Smooth muscle cell (in vitro differentiated cells): ENCODE data around the gene FEZF2. TPM values are rescaled to one million over a fixed set of nuclear protein-coding genes. Genes with fewer than 3 reads are reported as not detected.

Experiments used
- DNase-seq: peaks from one replicate; lab custom pipeline; 2025; ENCODE audit not compliant: unreplicated experiment; lab: John Stamatoyannopoulos, UW
- H2AFZ ChIP-seq: fragments of 200-600 bp; sonication (generic); 2 replicates; pipeline ENCODE4 v1.6.0; 2016; ENCODE audit warnings: antibody characterized with exemption, low read depth, mild to moderate bottlenecking
- H3F3A ChIP-seq: fragments of 200-600 bp; sonication (generic); 2 replicates; pipeline ENCODE4 v1.6.0; 2017; ENCODE audit warnings: antibody characterized with exemption, low read depth
- H3K27ac ChIP-seq: fragments of 200-600 bp; sonication (generic); 2 replicates; pipeline ENCODE4 v1.5.1; 2016; ENCODE audit warnings: low read depth, mild to moderate bottlenecking
- H3K27me3 ChIP-seq: fragments of 200-600 bp; sonication (generic); 2 replicates; pipeline ENCODE4 v1.6.1; 2016; ENCODE audit warnings: low read depth, mild to moderate bottlenecking
- H3K36me3 ChIP-seq: fragments of 200-600 bp; sonication (generic); 2 replicates; pipeline ENCODE4 v1.5.1; 2016; ENCODE audit warnings: low read depth
- H3K4me1 ChIP-seq: fragments of 200-600 bp; sonication (generic); 2 replicates; pipeline ENCODE4 v1.5.1; 2016; ENCODE audit warnings: low read depth
- H3K4me2 ChIP-seq: fragments of 200-600 bp; sonication (generic); 2 replicates; pipeline ENCODE4 v1.6.0; 2016; ENCODE audit warnings: mild to moderate bottlenecking
- H3K4me3 ChIP-seq: fragments of 200-600 bp; sonication (generic); 2 replicates; pipeline ENCODE4 v1.5.1; 2016; ENCODE audit warnings: mild to moderate bottlenecking
- H3K79me2 ChIP-seq: fragments of 200-600 bp; sonication (generic); 2 replicates; pipeline ENCODE4 v1.6.0; 2016; ENCODE audit warnings: low read depth, mild to moderate bottlenecking
- H3K9ac ChIP-seq: fragments of 200-600 bp; sonication (generic); 2 replicates; pipeline ENCODE4 v1.6.0; 2016; ENCODE audit warnings: low read depth
- H3K9me3 ChIP-seq: fragments of 200-600 bp; sonication (generic); replicated peaks from 2 replicates; pipeline ENCODE4 v1.5.1; 2016; ENCODE audit warnings: low read depth
- H4K20me1 ChIP-seq: fragments of 200-600 bp; sonication (generic); 2 replicates; pipeline ENCODE4 v1.6.0; 2016; ENCODE audit warnings: low read depth
- WGBS: methylation state at CpG from one replicate; pipeline ENCODE4 v1.1.7; 2016; ENCODE audit warnings: low lambda C conversion rate; 5-methylcytosine and 5-hydroxymethylcytosine counted together
- polyA plus RNA-seq: library from polyadenylated mRNA; unstranded; fragments of >200 nt; fragmentation: Nextera tagmentation; extraction: Ambion mirVana; gene quantifications from 2 replicates; pipeline ENCODE4 v1.2.1, GENCODE V29; 2016
- total RNA-seq: library from RNA; depleted of rRNA; stranded (reverse); fragments of >200 nt; gene quantifications from 2 replicates; pipeline ENCODE4 v1.2.3, GENCODE V29; 2014
- TF ChIP-seq, protein P1 (sequence below): fragments of 200-600 bp; sonication (generic); IDR thresholded peaks from 2 replicates; pipeline ENCODE4 v1.5.1; 2017; ENCODE audit warnings: borderline replicate concordance, mild to moderate bottlenecking, antibody characterized with exemption; ENCODE audit not compliant: insufficient read depth, poor library complexity, severe bottlenecking

FEZF2 gene
- total and polyA plus RNA-seq, 2 experiments from 2014 or later, result not detected

DNA sequence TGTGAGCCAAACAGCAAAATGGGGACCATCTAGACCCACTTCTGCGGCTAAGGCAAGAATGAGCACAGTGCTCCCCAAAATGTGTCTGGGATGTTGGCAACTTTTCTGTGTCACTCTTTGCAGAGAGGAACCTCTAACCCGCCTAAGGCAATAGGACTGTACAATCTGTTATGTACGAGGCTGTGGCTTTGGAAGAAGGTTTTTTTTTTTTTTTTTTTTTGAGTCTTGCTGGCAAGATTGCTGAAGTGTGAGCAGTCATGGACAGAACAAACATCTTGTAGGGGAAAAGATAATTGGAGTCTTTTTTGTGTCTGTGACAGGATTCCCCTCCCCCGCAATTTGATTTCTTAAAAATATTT lies 7.2 kb downstream of the FEZF2 start:
- Histone ChIP-seq H3K9me3 (no peaks in the 10 kb centered on the region), H3K27me3 (peaks cover 95% of the 10 kb centered on the region), H3F3A (no peaks in the 10 kb centered on the region), H3K9ac (no peak overlapping the region), H3K4me2 (no peak overlapping the region), H4K20me1 (no peaks in the 10 kb centered on the region), H3K36me3 (no peaks in the 10 kb centered on the region), H3K4me1 (peaks cover 35% of the 10 kb centered on the region), H3K79me2 (no peaks in the 10 kb centered on the region), H3K27ac (no peak overlapping the region), H3K4me3 (no peak overlapping the region), H2AFZ (no peak overlapping the region)
- TF ChIP-seq, protein P1, sequence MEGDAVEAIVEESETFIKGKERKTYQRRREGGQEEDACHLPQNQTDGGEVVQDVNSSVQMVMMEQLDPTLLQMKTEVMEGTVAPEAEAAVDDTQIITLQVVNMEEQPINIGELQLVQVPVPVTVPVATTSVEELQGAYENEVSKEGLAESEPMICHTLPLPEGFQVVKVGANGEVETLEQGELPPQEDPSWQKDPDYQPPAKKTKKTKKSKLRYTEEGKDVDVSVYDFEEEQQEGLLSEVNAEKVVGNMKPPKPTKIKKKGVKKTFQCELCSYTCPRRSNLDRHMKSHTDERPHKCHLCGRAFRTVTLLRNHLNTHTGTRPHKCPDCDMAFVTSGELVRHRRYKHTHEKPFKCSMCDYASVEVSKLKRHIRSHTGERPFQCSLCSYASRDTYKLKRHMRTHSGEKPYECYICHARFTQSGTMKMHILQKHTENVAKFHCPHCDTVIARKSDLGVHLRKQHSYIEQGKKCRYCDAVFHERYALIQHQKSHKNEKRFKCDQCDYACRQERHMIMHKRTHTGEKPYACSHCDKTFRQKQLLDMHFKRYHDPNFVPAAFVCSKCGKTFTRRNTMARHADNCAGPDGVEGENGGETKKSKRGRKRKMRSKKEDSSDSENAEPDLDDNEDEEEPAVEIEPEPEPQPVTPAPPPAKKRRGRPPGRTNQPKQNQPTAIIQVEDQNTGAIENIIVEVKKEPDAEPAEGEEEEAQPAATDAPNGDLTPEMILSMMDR, result no peak
- DNase-seq, result no peak
- 37% methylated on average over 4 of the region's 4 CpGs for WGBS

DNA sequence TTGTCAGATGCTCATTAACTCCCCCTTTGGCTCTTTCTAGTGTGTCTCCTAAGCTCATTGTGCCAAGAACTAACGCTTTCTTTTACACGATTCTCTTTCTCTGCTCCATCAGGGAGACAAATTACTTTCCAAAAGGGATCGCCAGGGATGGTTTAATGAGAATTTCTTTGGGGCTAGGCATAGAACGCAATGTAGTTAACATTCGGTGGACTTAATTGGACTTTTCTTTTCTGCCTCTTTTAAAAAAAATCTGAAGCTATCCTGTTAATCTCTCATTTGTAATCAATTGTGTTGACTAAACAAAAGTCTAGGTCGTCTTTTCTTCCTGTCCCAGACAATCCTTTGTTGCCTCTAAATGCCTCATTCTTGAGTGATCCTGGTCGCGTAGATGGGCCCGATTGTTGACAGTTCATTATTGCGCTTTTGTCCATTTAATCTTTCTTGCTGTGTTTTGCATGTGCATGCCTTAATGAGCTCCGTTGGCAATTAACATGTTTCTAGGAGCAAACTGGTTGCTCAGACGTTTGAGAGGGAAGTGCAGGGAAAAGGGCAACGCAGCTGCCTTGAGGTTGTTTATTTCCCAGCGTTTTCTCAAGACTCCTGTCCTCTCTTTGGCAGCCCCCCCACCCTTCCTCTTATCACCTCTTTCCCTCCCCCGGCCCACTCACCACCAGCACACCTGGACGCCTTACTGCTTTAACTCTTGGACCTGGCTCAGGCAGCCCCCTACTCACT lies 7.8 kb downstream of the FEZF2 start:
- Histone ChIP-seq H3K36me3 (no peaks in the 10 kb centered on the region), H3K4me2 (no peak overlapping the region), H3F3A (no peaks in the 10 kb centered on the region), H3K79me2 (no peaks in the 10 kb centered on the region), H4K20me1 (no peaks in the 10 kb centered on the region), H3K27ac (no peak overlapping the region), H3K9ac (no peak overlapping the region), H3K4me3 (no peak overlapping the region), H3K27me3 (peaks cover 95% of the 10 kb centered on the region), H3K4me1 (peaks cover 30% of the 10 kb centered on the region), H2AFZ (no peak overlapping the region), H3K9me3 (no peaks in the 10 kb centered on the region)
- TF ChIP-seq, protein P1, result no peak
- 13% methylated on average over 16 of the region's 16 CpGs for WGBS
- no peak for DNase-seq

DNA sequence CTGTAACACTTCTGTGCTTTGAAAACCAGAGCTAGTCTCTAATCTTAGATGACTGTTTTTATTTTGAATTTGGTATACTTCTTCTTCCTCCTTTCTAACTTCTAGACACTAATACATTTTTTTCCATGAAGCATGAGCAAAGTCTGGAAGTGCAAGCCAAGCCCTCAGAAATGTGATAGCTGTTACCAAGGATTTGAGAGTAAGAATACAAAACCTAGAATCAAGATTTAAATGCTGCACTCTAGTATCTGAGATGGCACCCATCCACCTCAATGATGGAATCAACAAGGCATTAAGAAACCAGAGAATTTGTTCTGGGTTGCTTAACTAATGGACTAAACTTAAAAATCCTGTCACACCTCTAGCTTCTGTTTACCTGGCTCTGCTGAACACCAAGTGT lies 9.2 kb downstream of the FEZF2 start:
- Histone ChIP-seq H2AFZ (no peak overlapping the region), H3K4me2 (no peak overlapping the region), H3K27ac (no peak overlapping the region), H3K9ac (no peak overlapping the region), H3K27me3 (peaks cover 95% of the 10 kb centered on the region), H3K4me1 (peaks cover 19% of the 10 kb centered on the region), H3K79me2 (no peaks in the 10 kb centered on the region), H4K20me1 (no peaks in the 10 kb centered on the region), H3F3A (no peaks in the 10 kb centered on the region), H3K4me3 (no peak overlapping the region), H3K36me3 (no peaks in the 10 kb centered on the region), H3K9me3 (no peaks in the 10 kb centered on the region)
- TF ChIP-seq, protein P1, result no peak
- no peak for DNase-seq

DNA sequence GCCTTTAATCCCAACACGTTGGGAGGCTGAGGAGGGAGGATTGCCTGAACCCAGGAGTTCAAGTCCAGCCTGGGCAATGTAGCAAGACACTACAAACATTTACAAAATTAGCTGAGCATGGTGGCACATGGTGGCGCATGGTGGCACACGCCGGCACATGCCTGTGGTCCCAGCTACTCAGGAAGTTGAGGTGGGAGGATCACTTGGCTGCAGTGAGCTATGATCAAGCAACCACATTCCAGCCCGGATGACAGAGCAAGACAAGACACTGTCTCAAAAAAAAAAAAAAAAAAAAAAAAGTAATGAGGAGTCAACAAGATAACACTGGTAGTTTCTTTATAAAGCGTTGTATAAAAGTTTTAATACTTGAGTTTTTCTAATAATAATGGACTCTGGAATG lies 10.1 kb downstream of the FEZF2 start:
- Histone ChIP-seq H3K27ac (no peak overlapping the region), H3K4me1 (peaks cover 16% of the 10 kb centered on the region), H3F3A (no peaks in the 10 kb centered on the region), H3K9me3 (no peaks in the 10 kb centered on the region), H3K27me3 (peaks cover 95% of the 10 kb centered on the region), H3K9ac (no peak overlapping the region), H3K4me3 (no peak overlapping the region), H3K4me2 (no peak overlapping the region), H3K79me2 (no peaks in the 10 kb centered on the region), H3K36me3 (no peaks in the 10 kb centered on the region), H2AFZ (no peak overlapping the region), H4K20me1 (no peaks in the 10 kb centered on the region)
- 82% methylated on average over 6 of the region's 6 CpGs for WGBS
- TF ChIP-seq, protein P1, result no peak
- no peak for DNase-seq
